Ishikawa (cell line): ENCODE results near the gene KRTAP5-5.

Experiments used
- CEBPB ChIP-seq: IDR thresholded peaks from 2 replicates; pipeline ENCODE4 v1.6.1; 2012
- CREB1 ChIP-seq: IDR thresholded peaks from 2 replicates; pipeline ENCODE4 v1.6.1; 2012; ENCODE audit warnings: low read depth
- EGR1 ChIP-seq: IDR thresholded peaks from 2 replicates; pipeline ENCODE4 v1.6.1; 2012
- EP300 ChIP-seq: IDR thresholded peaks from 2 replicates; pipeline ENCODE4 v1.6.1; 2012; ENCODE audit warnings: borderline replicate concordance
- FOXM1 ChIP-seq: IDR thresholded peaks from 2 replicates; pipeline ENCODE4 v1.6.1; 2012; ENCODE audit warnings: low read depth, borderline replicate concordance
- NFIC ChIP-seq: IDR thresholded peaks from 2 replicates; pipeline ENCODE4 v1.6.1; 2012
- RAD21 ChIP-seq: IDR thresholded peaks from 2 replicates; pipeline ENCODE4 v1.6.1; 2012; ENCODE audit warnings: low read depth
- TAF1 ChIP-seq: IDR thresholded peaks from 2 replicates; pipeline ENCODE4 v1.6.1; 2012; ENCODE audit warnings: low read depth, mild to moderate bottlenecking
- TCF12 ChIP-seq: IDR thresholded peaks from 2 replicates; pipeline ENCODE4 v1.6.1; 2012; ENCODE audit warnings: low read depth
- TEAD4 ChIP-seq: IDR thresholded peaks from 2 replicates; pipeline ENCODE4 v1.6.1; 2012
- YY1 ChIP-seq: IDR thresholded peaks from 2 replicates; pipeline ENCODE4 v1.6.1; 2012; ENCODE audit warnings: low read depth
- ZBTB7A ChIP-seq: IDR thresholded peaks from 2 replicates; pipeline ENCODE4 v1.6.1; 2012; ENCODE audit warnings: low read depth
- TF ChIP-seq, protein P1 (sequence below): IDR thresholded peaks from 2 replicates; pipeline ENCODE4 v1.6.1; 2012; ENCODE audit warnings: low read depth, mild to moderate bottlenecking
- TF ChIP-seq, protein P2 (sequence below): IDR thresholded peaks from 2 replicates; pipeline ENCODE4 v1.6.1; 2012
- TF ChIP-seq, protein P3 (sequence below): IDR thresholded peaks from 2 replicates; pipeline ENCODE4 v1.6.1; 2012

KRTAP5-5 gene

DNA sequence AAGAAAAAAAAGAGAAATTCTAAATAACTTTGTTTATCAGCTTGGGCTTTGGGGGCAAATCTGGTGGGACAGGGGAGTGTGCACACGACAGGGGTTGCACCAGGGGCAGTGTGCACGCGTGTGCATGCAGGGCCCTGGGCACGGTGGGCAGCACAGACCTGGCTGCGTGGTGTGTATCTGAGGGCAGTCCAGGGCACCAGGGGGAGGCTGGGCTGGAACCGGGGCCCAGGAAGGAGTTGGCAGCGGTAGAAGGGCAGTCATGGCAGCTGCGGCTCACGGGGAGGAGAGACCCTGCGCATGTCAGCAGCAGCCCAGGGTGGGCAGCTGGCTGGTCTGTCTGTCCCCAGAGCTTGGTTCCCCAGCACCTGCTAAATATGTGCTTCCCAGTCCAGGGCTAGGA lies 4.3 kb downstream of the KRTAP5-5 start:
- TF ChIP-seq EGR1 (no peak), ZBTB7A (no peak), FOXM1 (no peak), TCF12 (no peak), NFIC (no peak), YY1 (no peak), CREB1 (no peak), RAD21 (no peak)
- TF ChIP-seq, protein P1, sequence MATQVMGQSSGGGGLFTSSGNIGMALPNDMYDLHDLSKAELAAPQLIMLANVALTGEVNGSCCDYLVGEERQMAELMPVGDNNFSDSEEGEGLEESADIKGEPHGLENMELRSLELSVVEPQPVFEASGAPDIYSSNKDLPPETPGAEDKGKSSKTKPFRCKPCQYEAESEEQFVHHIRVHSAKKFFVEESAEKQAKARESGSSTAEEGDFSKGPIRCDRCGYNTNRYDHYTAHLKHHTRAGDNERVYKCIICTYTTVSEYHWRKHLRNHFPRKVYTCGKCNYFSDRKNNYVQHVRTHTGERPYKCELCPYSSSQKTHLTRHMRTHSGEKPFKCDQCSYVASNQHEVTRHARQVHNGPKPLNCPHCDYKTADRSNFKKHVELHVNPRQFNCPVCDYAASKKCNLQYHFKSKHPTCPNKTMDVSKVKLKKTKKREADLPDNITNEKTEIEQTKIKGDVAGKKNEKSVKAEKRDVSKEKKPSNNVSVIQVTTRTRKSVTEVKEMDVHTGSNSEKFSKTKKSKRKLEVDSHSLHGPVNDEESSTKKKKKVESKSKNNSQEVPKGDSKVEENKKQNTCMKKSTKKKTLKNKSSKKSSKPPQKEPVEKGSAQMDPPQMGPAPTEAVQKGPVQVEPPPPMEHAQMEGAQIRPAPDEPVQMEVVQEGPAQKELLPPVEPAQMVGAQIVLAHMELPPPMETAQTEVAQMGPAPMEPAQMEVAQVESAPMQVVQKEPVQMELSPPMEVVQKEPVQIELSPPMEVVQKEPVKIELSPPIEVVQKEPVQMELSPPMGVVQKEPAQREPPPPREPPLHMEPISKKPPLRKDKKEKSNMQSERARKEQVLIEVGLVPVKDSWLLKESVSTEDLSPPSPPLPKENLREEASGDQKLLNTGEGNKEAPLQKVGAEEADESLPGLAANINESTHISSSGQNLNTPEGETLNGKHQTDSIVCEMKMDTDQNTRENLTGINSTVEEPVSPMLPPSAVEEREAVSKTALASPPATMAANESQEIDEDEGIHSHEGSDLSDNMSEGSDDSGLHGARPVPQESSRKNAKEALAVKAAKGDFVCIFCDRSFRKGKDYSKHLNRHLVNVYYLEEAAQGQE = no peak

DNA sequence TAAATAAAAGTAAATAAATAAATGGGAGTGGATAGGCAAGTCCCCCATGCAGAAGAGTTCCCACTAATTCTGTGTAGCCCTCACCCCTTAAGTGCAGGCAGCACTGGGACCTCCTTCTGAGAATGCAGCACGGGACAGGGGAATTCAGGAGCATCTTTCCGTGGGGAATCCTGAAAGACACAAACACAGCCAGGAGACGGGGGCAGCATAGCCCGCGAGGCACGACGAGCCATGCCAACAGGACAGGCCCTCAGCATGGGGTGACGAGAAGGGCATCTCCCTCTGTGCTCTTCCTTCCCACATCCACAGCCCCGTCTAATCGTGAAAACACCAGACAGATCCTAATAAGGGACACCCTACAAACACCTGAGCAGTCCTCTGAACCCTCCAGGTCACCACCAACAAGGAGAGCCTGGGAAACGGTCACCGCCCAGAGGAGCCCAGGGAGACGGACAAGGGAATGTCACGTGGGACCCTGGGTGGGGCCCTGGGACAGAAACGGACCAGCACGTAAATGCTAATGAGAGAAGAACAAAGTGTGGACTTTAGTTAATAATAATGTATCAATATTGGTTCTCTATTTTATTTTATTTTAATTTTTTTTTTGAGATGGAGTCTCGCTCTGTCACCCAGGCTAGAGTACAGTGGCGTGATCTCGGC lies 6.8 kb downstream of the KRTAP5-5 start:
- TF ChIP-seq EGR1 (no peak), TEAD4 (no peak), NFIC (no peak), CEBPB (no peak), CREB1 (no peak), FOXM1 (no peak), EP300 (no peak)
- TF ChIP-seq, protein P2, sequence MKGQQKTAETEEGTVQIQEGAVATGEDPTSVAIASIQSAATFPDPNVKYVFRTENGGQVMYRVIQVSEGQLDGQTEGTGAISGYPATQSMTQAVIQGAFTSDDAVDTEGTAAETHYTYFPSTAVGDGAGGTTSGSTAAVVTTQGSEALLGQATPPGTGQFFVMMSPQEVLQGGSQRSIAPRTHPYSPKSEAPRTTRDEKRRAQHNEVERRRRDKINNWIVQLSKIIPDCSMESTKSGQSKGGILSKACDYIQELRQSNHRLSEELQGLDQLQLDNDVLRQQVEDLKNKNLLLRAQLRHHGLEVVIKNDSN = no peak; the same call in 1 of the 2 replicates
- TF ChIP-seq, protein P1 = no peak
- TF ChIP-seq, protein P3, sequence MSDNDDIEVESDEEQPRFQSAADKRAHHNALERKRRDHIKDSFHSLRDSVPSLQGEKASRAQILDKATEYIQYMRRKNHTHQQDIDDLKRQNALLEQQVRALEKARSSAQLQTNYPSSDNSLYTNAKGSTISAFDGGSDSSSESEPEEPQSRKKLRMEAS = no peak

DNA sequence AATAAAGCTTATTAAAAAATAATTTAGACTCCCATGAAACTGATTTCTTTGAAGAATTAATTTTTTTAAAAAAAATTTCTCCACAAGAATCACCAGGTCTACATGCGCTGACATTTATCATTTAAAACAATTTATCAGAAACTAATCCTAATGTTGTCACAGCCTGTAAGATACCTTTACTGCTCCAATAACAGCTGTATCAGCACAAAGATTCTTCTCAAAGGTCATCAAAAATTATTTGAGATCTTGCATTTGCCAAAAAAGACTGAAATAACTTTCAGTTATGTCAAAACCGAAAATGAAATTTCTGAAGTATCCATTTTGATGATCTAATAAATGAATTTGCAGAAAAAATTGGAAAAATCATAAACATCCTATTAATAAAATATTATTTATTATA lies 8.1 kb downstream of the KRTAP5-5 start:
- TF ChIP-seq EP300 (no peak), TEAD4 (no peak), TAF1 (no peak)

DNA sequence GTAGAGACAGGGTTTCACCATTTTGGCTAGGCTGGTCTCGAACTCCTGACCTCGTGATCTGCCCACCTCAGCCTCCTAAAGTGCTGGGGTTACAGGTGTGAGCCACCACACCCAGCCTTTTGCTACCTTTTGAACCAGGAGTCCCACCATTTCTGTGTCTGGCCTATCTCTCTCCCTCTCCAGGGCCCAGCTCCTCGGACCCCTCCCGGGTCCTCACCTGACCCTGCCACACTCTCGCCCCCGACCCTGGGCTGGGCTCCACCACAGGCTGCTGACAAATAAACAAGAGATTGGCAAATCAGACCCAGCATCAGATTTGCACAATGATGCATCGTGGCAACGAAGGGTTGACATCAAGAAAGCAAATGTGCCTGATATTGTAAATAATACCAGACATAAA lies 8.8 kb downstream of the KRTAP5-5 start:
- TF ChIP-seq TAF1 = no peak
- TF ChIP-seq, protein P2 = no peak
- no peak for TF ChIP-seq EP300
- TF ChIP-seq EGR1 = no peak

DNA sequence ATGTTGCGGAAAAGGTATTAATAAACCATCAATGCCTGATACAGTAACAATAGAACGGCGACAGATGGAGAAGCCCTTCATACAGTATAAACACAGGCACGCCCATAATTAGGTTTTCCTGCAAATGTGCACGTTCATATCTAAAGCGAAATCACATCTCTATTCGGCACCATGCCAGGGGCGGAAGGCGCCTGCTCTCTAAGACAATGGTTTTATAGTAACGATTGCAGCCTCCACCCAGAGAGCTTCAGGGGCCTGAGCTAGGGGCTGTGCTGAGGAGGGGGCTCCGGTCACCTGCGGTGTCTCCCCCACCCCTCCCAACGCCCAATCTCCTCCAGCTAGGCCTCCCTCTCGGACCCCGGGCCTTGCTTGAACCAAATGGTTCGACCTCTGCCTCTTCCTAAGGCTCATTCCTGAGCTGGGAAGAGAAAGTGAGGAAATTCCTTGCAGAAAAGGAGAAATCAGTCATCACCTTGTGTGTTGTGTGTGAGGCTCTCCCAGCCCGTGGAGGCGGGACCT lies 9.6 kb downstream of the KRTAP5-5 start:
- TF ChIP-seq TCF12 = no peak
- no peak for TF ChIP-seq RAD21
- TF ChIP-seq, protein P1 = no peak
- no peak for TF ChIP-seq FOXM1
- TF ChIP-seq NFIC = no peak
- no peak for TF ChIP-seq CREB1
- no peak for TF ChIP-seq CEBPB
